ENCODE results near the gene SMAD1.
"Not testable (repeated sequence)": the region's sequence is repeated elsewhere in the genome, so short reads cannot be mapped to it uniquely, and the experiment has no call there.

SMAD1 gene

DNA sequence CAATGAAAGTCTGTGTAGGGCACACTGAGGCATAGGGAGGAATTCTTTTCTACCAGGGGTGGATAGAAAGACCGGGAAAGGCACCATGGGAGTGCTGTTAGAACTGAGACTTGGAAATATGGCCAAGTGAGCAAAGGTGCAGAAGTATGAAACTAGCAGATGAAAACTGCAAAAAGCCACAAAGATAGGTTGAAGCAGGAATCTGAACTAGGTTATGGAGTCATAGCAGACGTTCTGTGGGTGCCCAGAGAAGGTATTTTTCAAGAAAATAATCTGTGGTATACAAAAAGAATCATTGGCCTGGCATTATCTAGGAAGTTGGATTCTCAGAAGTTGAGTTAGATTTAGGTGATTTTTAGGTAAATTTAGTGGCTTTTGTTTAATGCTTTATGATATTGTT, 48.5 kb downstream of the SMAD1 start:
- no peak for DNase-seq

DNA sequence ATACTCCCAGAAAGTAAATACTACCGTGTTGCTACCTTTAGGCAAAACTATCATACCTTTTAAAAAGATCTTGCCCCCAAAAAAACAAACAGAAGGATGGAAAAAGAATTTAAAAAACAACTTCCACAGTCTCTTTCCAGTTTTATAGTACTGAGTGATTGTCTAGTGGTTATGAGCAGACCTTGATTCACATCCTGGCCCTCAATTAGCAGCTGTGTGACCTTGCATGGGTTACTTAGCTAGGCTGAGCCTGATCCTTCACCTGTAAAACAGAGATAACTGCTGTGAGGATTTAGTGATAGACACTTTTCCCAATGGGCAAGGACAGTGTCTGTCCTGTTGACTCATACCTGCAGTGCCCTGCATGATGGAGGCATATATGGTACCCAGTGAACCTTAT, 49.0 kb downstream of the SMAD1 start:
- no peak for DNase-seq

DNA sequence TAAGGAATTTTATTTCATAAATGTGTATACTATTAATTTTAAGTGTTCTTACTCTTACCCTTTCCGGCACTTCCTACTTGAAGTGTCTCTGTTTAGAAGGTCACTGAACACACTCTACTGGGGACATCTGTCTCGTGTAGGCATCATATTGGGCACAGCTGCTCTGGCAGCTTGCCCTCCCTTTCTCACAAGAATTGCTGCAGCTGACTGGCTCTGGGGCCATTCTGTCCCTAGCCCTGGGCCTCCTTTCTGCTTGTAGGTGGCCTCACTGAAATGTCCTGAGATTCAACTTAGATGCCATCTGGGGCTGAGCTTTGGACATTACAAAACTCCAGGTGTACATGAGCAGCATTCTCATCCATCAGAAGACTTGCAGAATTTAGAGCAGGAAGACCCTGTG, 49.6 kb downstream of the SMAD1 start:
- no peak for DNase-seq

DNA sequence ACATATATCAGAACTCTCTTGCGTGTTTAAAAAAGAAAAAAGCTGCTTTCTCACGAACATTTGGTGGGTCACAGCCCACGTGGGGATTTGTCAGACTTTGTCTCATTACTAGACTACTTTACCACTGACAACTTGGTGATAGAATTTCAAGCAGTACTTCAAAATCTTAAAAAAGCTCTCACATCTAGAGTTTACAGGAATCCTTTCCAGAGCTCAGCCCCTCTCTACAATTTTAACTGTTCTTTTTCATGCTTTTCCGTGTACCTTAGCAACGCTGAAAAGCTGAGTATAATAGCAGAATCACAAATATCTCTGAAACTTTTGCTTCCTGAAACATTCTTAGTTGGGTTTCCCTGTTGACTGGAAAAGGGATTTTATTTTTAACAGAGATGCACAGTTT, 50.2 kb downstream of the SMAD1 start:
- DNase-seq: no peak

DNA sequence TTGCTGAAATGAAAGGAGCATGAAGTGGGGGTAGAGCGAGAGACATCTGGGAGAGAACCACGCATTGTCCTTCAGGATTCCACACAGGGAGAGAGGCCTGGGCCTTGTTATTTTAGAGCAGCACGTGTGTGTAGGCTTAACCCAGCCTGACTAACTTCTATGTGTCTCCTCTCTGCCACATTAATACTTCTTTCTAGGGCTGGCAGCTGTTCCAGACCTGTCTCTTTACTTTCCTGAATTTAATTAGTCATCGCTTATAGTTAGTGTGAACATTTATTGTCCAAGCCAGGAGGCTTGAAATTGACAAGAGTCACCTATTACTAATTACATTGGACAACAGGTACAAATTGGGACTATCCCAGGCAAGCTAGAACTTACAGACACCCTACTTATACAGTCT, 51.3 kb downstream of the SMAD1 start:
- no peak for DNase-seq

DNA sequence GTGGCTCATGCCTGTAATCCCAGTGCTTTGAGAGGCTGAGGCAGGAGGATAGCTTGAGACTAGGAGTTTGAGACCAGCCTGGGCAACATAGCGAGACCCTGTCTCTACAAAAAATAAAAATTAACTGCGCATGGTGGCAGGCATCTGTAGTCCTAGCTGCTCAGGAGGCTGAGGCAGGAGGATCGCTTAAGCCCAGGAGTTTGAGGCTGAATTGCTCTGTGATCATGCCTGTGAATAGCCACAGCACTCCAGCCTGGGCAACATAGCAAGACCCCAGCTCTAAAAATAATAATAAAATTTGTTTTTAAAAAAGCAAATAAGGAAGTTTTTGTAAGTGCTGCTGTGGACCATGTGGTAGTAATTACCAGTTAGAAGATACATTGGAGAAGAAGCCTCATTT, 51.8 kb downstream of the SMAD1 start:
- DNase-seq: not testable (repeated sequence)

DNA sequence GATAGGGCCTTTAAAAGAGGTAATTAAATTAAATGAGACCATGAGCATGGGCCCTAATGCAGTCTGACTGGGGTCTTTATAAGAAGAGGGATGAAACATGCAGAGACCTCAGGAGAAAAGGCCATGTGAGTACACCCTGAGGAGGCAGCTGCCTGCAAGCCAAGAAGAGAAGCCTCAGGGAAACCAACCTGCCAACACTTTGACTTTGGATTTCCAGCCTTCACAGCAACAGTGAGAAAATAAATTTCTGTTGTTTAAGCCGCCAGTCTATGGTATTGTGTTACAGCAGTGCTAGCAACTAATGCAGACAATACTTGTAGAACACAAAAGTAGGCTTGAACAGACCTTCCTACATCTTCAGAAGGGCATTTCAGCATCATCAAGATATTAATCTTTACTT, 52.3 kb downstream of the SMAD1 start:
- no peak for DNase-seq

DNA sequence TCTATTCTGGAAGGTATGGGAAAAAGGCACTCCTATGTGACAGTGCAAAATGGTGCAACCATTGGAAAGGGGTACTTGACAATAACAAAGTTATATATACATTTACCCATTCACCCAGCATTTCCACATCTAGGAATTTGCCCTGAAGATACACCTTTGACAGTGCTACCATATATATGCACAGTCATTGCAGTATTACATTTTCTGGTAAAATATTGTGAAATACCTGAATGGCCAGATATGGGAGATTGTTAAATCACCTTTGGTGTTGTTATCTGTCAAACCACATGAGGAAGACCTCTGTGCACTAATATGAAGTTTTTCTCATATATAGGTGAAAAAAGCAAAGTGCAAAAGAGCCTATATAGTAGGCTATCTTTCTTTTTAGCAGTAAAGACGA, 53.5 kb downstream of the SMAD1 start:
- DNase-seq: no peak

DNA sequence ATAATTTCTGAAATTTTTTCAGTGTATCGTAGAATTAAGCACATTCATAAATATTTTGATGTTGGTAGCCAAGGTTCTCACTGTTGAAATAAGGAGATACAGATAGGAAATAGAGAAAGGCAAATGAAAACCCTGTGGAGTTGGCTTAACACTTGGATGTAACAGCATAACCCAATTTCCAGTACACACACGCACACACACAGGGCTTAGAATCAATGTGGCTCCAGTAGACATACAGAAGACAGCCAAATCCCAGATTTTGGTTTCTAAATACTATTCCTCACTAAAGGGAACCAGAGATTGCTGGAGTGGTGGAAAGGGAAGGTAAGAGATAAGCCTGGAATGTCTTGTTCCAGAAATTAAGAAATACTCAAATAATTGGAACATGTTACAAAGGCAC, 54.4 kb downstream of the SMAD1 start:
- no peak for DNase-seq

DNA sequence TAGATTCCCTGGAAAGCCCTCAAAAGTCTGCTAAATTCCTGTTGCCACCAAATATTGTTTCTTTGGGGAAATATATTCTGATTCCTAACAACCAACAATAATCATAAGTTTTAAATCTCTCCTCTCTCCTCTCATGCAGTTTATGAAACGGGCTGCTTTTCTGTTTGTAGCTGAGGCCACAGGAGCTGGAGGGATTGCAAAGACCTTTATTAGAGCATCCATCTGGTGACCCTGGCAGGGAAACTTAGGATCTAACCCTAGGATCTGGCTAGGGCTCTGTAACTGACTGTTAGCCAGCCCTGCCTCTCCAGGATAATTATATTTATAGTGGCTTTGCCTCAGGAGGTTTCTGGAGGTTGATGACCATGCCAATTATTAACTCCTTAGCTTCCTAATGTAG, 56.9 kb downstream of the SMAD1 start:
- no peak for DNase-seq

DNA sequence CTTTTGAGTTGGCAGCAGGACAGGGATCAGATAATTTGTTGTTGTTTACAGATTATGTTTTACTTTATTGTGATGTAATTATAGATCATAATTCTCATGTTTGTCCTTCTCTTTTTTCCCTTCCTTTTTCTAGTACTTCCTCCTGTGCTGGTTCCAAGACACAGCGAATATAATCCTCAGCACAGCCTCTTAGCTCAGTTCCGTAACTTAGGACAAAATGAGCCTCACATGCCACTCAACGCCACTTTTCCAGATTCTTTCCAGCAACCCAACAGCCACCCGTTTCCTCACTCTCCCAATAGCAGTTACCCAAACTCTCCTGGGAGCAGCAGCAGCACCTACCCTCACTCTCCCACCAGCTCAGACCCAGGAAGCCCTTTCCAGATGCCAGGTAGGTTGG, 58.0 kb downstream of the SMAD1 start:
- no peak for DNase-seq

DNA sequence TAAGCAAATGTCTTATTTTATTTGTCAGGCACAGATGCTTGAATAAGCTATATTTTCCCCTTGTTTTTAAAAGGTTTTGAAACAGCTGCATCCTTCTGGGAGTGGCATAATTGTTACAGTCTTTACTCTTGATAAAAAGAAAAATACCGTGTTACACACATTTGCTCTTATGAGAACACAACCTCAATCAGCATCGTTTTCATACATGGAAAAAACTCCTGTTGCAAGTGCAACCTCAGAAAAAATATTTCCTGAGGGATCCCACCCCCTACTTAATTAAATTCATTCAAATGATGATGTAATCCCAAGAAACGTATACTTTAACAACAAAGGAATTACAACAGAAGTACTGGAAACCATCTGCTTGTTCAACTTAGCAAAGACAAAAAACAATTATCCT, 58.6 kb downstream of the SMAD1 start:
- DNase-seq: no peak

DNA sequence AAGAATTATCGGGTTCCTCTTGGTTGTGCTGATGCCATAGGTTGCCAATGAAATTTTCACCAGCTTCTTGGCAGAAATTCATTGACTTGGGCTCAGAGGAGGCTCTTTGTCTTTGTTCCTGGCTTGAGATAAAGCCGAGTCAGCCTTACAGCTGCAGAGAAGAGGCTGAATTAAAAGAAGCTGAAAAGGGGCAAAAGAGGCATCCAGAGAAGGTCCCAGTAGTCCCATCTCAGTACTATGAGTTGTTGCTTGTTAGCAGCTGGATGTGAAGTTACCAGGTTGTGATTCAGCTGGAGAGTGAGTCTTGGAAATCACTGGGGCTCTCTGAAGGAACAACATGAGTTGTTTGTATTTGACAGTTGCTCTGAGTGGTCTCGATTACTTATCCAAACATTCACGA, 59.7 kb downstream of the SMAD1 start:
- DNase-seq: no peak

DNA sequence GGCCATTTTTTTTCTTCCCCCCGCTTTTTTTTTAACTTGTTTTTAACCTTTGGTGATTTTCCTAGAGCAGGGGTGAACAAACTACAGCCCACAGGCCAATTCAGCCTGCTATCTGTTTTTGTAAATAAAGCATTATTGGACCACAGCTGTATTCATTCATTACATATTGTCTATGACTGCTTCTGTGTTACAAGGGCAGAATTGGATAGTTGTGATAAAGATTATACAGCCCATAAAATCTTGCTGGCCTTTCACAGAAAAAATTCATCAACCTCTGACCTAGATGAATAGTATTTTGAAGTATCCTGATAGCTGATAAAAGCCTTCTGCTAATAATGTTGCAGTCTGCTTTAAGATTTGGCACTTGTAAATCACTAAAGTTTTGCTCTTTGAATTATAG, 63.4 kb downstream of the SMAD1 start:
- no peak for DNase-seq

DNA sequence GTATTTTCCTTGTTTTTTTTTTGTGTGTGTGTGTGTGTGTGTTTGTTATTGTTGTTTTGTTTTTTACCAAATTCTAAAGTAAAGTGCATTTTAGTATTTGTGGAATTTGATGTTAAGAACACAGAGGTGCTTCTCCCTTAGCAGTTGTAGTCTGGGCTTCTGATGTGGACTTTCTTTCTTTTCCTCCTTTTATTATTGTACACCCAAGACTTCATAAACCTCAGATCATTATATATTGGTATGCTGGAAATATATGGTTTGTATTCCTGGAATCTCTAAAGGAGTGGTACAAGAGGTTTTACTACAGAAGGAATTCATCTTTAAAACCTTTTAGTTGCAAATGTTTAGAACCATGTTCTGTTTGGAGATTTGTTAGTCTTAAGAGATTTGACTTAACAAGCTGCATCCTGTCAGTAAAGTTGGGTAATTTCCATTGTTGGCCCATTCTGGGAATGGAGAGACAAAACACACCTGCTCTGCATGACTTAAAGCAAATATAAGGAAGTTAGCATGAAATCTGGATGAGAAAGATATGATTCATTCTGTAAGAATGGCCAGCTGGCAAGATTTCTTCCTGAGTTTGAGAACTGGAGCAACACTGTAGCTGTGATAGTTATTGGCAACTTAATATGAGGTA, 64.0 kb downstream of the SMAD1 start:
- DNase-seq: no peak

DNA sequence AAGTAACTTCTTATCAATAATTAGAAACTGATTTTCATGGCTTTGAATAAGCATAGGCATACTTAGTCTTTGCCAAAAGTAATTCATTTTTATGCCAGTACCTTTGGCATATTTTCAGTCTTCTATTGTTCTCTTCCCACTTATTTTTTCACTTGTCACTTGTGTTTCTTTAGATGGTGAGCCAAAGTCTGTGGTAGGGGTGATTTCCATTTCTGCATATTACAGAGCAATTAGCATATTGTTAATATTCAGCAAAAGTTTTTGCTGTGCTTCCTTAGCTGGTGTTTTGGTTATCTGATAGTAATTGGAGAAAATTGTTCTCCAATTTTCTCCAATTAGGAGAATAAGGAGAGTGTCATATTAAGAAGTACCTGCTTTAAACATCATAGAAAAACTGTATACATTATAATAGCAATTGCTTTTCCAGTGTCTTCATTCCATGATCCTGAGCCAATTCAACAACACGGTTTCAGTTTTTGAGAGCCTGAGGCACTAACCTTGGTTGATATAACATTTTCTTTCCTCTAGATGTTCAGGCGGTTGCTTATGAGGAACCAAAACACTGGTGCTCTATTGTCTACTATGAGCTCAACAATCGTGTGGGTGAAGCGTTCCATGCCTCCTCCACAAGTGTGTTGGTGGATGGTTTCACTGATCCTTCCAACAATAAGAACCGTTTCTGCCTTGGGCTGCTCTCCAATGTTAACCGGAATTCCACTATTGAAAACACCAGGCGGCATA, 64.7 kb downstream of the SMAD1 start:
- no peak for DNase-seq

DNA sequence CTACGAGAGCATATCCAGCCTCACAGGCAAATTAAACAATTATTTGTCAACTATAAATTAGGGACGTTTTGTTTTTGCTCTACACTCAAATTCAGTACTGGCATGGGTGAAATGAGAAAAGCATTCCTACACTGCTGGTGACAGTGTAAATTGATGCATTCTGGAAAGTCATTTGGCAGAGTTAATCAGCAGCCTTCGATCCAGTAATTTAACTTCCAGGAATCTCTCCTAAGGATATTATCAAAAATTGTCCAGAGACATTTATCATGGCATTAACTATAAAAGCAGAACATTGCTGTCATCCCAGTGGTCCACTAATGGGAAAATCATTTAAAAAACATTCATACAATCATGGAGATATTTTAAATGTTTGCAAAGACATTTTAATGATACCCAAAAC, 70.0 kb downstream of the SMAD1 start:
- no peak for DNase-seq

DNA sequence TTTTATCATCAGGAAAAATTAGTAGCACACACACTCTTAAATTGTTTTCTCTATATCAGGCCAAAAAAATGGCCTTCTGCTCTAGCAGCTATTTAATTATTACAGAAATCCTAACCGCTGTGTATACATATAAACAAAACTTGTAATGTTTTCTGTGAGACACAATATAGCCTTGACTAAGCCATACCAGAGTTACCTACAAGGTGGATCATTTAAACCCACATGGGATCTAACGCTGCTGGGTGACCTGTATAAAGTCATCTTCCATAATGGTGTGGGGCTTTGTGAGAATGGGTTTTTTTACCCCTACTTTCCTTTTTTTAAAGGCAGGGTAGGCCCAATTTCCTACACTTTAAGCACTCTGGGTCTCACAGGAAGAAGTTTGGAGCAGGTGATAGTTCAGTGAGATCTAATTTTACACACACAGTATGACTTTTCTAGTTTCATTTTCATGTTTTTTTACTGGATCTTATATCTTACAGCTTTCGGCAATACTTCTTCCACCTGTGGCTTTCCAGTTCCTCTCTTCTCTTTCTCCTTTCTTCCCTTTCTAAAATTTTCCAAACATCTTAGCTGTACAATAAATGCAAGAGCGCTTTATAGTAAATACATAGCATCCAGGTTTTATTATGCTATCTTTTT, 70.6 kb downstream of the SMAD1 start:
- DNase-seq: no peak

DNA sequence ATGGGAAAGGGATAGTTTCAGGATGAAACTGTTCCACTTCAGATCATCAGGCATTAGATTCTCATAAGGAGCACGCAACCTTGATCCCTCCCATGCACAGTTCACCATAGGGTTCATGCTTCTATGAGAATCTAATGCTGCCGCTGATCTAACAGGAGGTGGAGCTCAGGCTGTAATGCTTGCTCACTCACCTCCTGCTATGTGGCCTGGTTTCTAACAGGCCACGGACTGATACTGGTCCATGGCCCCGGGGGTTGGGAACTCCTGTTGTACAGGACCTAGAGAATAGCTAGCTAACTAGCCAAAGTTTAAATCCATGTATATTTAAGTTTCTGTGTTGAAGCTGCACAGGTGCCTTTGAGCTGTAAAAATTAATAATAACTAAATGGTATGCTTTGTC, 71.7 kb downstream of the SMAD1 start:
- DNase-seq: no peak

DNA sequence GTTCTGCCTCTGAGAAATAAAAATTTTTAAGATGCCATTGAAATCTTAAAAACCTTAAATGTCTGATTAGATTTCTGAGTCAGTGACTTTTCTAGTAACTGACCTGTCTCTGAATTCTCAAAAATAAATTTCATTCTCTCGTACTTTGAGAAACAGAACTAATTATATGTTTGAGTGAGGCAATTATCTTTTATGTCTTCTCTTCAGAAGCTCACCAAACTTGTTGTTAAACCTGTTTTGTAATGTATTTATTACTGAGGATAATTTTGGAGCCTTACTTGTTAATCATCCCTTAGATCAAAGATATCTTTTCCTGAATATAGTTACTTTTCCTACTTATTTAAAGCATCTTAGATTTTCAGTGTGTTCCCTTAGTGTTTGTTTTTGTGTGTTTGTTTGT, 73.0 kb downstream of the SMAD1 start:
- no peak for DNase-seq

DNA sequence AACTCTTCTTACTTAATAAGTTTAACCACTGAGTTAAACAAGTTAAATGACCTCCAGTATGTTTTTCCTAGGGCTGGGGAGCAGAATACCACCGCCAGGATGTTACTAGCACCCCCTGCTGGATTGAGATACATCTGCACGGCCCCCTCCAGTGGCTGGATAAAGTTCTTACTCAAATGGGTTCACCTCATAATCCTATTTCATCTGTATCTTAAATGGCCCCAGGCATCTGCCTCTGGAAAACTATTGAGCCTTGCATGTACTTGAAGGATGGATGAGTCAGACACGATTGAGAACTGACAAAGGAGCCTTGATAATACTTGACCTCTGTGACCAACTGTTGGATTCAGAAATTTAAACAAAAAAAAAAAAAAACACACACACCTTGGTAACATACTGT, 76.1 kb downstream of the SMAD1 start:
- DNase-seq: peak; percentile 38

DNA sequence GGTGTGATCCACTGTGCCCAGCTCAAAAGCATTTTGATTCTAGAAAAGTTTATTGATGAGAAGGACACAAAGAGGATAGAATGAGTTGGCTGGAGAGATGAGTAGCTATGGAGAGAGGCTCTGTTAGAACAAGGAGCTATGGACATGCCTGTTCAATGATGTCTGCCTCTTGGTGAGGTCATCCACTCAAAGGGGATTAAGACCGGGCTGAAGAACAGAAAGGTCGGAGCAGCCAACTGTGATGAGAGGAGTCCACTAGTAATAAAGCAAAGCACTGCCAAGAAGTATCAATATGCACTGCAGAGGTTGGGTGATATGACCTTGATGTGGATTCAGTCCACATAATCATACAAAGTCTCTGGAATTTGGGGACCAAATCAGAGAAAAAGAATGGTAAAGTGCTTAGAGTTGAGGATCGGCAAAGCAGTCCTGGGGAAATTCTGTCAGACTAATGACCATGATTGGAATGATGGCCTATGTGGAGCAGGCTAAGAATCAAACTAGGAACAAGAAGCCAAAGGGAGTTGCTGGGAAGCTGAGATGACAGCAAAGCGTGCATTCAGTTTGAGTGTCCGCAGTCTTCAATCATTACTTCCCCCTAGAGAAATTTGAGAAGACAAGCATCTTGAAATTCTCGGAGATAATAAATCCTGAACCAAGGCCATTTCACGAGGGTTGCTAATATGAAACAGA, 81.8 kb downstream of the SMAD1 start:
- no peak for DNase-seq

DNA sequence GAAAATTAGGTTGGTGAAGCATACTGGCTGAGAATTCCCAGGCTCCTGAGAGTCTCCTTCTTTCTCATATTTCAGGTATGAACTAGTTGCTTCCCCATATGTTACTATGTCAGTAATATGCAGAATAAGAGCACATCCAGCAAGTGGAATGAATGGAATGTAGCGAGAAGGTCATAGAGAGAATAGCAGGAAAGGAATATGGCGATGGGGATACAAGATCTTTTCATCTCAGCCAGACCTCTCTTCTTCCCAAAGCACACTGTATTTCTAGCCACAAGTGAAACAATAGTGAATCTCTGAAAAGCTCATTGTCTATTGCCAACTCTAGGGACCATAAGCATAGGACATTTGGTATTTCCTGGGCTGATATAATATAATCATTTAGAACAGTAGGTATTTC, 82.9 kb downstream of the SMAD1 start:
- no peak for DNase-seq

DNA sequence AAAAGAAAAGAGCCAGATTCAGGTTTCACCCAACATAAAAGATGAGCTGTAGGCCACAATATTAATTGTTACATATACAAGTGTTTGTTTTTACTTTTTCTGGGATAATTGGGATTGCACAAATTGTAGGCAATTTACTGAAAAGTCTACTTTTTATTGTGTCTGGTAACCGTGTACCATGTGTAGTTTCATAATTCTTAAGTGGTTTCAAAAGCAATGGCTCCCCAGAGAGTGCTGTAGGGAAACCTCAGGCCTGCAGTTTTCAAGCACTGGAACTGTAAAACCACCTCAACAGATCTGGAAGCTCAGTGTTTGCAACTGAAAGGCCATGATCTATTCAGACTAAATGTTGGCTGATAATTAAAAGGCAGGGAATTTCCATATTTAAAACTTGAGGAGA, 83.7 kb downstream of the SMAD1 start:
- no peak for DNase-seq

Measured in stimulated activated CD4-positive, alpha-beta T cell treated with anti-CD3 and anti-CD28 coated beads, Interleukin-12 subunit alpha, Interleukin-12 subunit beta, amount 100 ng/mL, for 4 hours (primary cell).